Measurements from ENCODE around the gene CYSLTR2.

DNA sequence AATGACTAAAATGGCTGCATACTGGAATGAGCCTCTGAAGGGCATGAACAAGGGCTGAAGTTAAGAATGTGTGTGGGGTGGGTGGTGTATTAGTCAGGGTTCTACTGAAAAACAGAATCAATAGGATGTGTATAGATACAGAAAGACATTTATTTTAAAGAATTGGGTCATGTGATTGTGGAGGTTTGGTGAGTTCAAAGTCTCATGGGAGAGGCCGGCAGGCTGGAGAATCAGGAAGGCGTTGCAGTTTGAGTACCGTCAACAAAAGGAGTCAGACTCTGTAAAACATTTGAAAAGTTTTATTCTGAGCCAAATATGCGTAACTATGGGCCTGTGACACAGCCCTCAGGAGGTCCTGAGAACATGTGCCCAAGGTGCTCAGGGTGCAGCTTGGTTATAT, 24.5 kb upstream of the CYSLTR2 start:
- no peak for TF ChIP-seq EP300 (IDR thresholded peaks at IDR 0.05; ENCODE audit: borderline replicate concordance)
- TF ChIP-seq CEBPB (IDR thresholded peaks at IDR 0.05), result no peak
- TF ChIP-seq YY1 (IDR thresholded peaks at IDR 0.05; ENCODE audit: low read depth), result no peak
- no peak for TF ChIP-seq EGR1 (IDR thresholded peaks at IDR 0.05)
- no peak for TF ChIP-seq CREB1 (IDR thresholded peaks at IDR 0.05; ENCODE audit: low read depth)
- TF ChIP-seq TAF1 (IDR thresholded peaks at IDR 0.05; ENCODE audit: low read depth), result no peak
- TF ChIP-seq TCF12 (IDR thresholded peaks at IDR 0.05; ENCODE audit: low read depth), result no peak
